ENCODE results near the gene MLLT1. TPM values are rescaled to one million over a fixed set of nuclear protein-coding genes. Genes with fewer than 3 reads are reported as not detected.
"Not testable (repeated sequence)": the region's sequence is repeated elsewhere in the genome, so short reads cannot be mapped to it uniquely, and the experiment has no call there.

MLLT1 gene
- total RNA-seq, 1 experiment from 2014 or later: 80.1 TPM

GRCh38 chr19:6318772-6319171 is 39.0 kb upstream of the MLLT1 start:
- ChIA-PET CTCF (no interaction called here), POLR2A (ENCODE audit: low non-redundant PET) (no interaction called here)
- Histone ChIP-seq H3K4me1 (ENCODE audit: insufficient read depth, low read length, poor library complexity, severe bottlenecking) (no peaks in the 10 kb centered on the region), H3K36me3 (ENCODE audit: insufficient read depth, low read length, poor library complexity, severe bottlenecking) (no peaks in the 10 kb centered on the region), H3K4me3 (ENCODE audit: low read depth, low read length, poor library complexity, severe bottlenecking) (no peak overlapping the region), H3K9me3 (ENCODE audit: low read depth, low read length, poor library complexity, severe bottlenecking) (no peaks in the 10 kb centered on the region), H3K27me3 (replicated peaks; ENCODE audit: insufficient read depth, low read depth, low read length, poor library complexity) (no peaks in the 10 kb centered on the region), H3K27ac (ENCODE audit: low read depth, low read length, poor library complexity, severe bottlenecking) (no peak overlapping the region)
- intact Hi-C loops (cut with micrococcal nuclease; ENCODE audit: unreplicated experiment): no loop called here
- TF ChIP-seq EZH2 (IDR thresholded peaks at IDR 0.05; ENCODE audit: borderline replicate concordance, low read depth, low read length, poor library complexity, severe bottlenecking) (no peak), CTCF (conservative IDR thresholded peaks at IDR 0.05; ENCODE audit: low read depth, low read length) (no peak)
- no TSS peak for BruUV-seq (replicated peaks)
- DNase-seq (ENCODE audit: low spot score): no peak

GRCh38 chr19:6315646-6316045 is 35.9 kb upstream of the MLLT1 start:
- H3K4me1 ChIP-seq (ENCODE audit: insufficient read depth, low read length, poor library complexity, severe bottlenecking); H3K36me3 ChIP-seq (ENCODE audit: insufficient read depth, low read length, poor library complexity, severe bottlenecking); DNase-seq (ENCODE audit: low spot score); intact Hi-C loops (cut with micrococcal nuclease; ENCODE audit: unreplicated experiment); H3K27me3 ChIP-seq (replicated peaks; ENCODE audit: insufficient read depth, low read depth, low read length, poor library complexity); POLR2A ChIA-PET (ENCODE audit: low non-redundant PET); CTCF ChIA-PET; H3K4me3 ChIP-seq (ENCODE audit: low read depth, low read length, poor library complexity, severe bottlenecking); H3K27ac ChIP-seq (ENCODE audit: low read depth, low read length, poor library complexity, severe bottlenecking); BruUV-seq (replicated peaks); H3K9me3 ChIP-seq (ENCODE audit: low read depth, low read length, poor library complexity, severe bottlenecking): not testable (repeated sequence)

- DNase-seq (ENCODE audit: low spot score): no peak
- H3K36me3 ChIP-seq (ENCODE audit: insufficient read depth, low read length, poor library complexity, severe bottlenecking): no peaks in the 10 kb centered on the region
- no peak for TF ChIP-seq EZH2 (IDR thresholded peaks at IDR 0.05; ENCODE audit: borderline replicate concordance, low read depth, low read length, poor library complexity, severe bottlenecking)
- no peak for TF ChIP-seq CTCF (conservative IDR thresholded peaks at IDR 0.05; ENCODE audit: low read depth, low read length)
- no peaks in the 10 kb centered on the region for H3K27me3 ChIP-seq (replicated peaks; ENCODE audit: insufficient read depth, low read depth, low read length, poor library complexity)
- CTCF ChIA-PET: no interaction called here
- no peaks in the 10 kb centered on the region for H3K9me3 ChIP-seq (ENCODE audit: low read depth, low read length, poor library complexity, severe bottlenecking)
- H3K4me1 ChIP-seq (ENCODE audit: insufficient read depth, low read length, poor library complexity, severe bottlenecking): no peaks in the 10 kb centered on the region
- H3K4me3 ChIP-seq (ENCODE audit: low read depth, low read length, poor library complexity, severe bottlenecking): no peak overlapping the region
- POLR2A ChIA-PET (ENCODE audit: low non-redundant PET): no interaction called here
- intact Hi-C loops (cut with micrococcal nuclease; ENCODE audit: unreplicated experiment): no loop called here
- H3K27ac ChIP-seq (ENCODE audit: low read depth, low read length, poor library complexity, severe bottlenecking): no peak overlapping the region
- BruUV-seq (replicated peaks): no TSS peak
Measured at GRCh38 chr19:6313398-6313969, 33.7 kb upstream of the MLLT1 start.

- Histone ChIP-seq H3K4me3 (ENCODE audit: low read depth, low read length, poor library complexity, severe bottlenecking) (no peak overlapping the region), H3K4me1 (ENCODE audit: insufficient read depth, low read length, poor library complexity, severe bottlenecking) (no peaks in the 10 kb centered on the region), H3K27ac (ENCODE audit: low read depth, low read length, poor library complexity, severe bottlenecking) (no peak overlapping the region), H3K36me3 (ENCODE audit: insufficient read depth, low read length, poor library complexity, severe bottlenecking) (no peaks in the 10 kb centered on the region), H3K9me3 (ENCODE audit: low read depth, low read length, poor library complexity, severe bottlenecking) (no peaks in the 10 kb centered on the region), H3K27me3 (replicated peaks; ENCODE audit: insufficient read depth, low read depth, low read length, poor library complexity) (no peaks in the 10 kb centered on the region)
- no TSS peak for BruUV-seq (replicated peaks)
- no peak for DNase-seq (ENCODE audit: low spot score)
- TF ChIP-seq CTCF (conservative IDR thresholded peaks at IDR 0.05; ENCODE audit: low read depth, low read length): no peak; the same call in 1 of the 2 replicates
- TF ChIP-seq EZH2 (IDR thresholded peaks at IDR 0.05; ENCODE audit: borderline replicate concordance, low read depth, low read length, poor library complexity, severe bottlenecking): no peak
- intact Hi-C loops (cut with micrococcal nuclease; ENCODE audit: unreplicated experiment): no loop called here
- CTCF ChIA-PET: no interaction called here
- POLR2A ChIA-PET (ENCODE audit: low non-redundant PET): no interaction called here
Measured at GRCh38 chr19:6312018-6312417, 32.2 kb upstream of the MLLT1 start.
